HG02885 (cell line): ENCODE measurements around the gene BDKRB1.

ENCODE experiments used
- ATAC-seq: cut with Tn5 transposase; IDR thresholded peaks from one replicate; pipeline ENCODE4 v1.9.1; 2021; ENCODE audit warnings: mild to moderate bottlenecking; ENCODE audit not compliant: unreplicated experiment, poor library complexity

The BDKRB1 gene

DNA sequence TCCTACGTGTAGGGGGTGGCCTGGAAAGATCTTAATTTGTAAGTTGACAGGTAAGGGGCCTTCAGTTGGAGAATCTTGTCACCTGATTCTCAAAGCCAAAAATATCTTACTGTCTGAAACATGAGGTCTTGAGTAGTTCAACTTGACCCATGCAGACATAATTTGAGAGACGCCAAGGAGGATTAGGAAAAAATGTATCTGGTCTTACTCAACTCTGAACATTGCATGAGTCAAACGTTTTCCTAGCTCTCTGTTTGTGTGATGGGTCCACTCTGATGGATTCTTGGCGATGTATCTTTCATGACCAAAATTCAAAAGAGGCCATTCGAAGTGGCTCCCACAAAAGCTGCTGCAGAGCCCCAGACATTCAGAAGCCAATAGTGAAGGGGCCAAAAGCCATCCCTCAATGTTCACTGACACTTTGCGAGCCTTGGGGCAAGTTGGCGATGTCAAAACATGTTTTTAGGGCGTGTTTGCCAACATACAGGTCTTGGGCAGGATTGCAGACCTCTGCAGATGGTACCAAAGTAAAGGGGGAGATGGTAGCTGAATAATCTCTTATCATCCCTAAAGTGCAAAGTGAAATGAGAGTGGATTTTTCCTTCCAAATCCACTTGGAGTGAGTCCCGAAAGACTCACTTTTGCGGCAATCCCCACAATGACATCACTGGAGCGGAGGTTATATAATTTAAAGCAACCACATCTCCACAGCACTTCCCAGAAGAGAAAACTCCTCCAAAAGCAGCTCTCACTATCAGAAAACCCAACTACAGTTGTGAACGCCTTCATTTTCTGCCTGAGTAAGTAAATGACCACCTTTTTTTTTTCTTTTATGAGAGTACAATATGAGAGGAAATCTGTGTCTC is at the start of gene BDKRB1:
TSS of gene BDKRB1 (plus strand) at position 710 of the 866 bp plus-strand sequence. CDS start 7,473 bp downstream, outside the sequence.
- ATAC-seq = no peak

DNA sequence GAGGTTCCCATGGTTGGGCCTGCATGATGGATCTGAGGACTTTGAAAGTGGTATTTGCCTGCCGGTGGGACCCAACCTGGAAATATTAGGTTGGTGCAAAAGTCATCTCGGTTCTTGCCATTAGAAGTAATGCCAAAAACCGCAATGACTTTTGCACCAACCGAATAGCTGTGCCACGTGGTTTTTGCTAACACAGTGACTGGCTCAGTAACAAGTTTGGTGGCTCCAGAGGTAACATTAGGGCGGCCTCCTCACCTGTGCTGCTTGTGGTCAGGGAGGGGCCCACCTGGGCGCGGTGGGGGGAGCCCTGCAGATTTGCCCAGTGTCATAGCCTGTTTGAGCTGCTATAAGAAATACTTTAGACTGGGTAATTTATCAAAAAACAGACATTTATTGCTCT is 49.5 kb upstream of the BDKRB1 start:
- ATAC-seq = no peak

DNA sequence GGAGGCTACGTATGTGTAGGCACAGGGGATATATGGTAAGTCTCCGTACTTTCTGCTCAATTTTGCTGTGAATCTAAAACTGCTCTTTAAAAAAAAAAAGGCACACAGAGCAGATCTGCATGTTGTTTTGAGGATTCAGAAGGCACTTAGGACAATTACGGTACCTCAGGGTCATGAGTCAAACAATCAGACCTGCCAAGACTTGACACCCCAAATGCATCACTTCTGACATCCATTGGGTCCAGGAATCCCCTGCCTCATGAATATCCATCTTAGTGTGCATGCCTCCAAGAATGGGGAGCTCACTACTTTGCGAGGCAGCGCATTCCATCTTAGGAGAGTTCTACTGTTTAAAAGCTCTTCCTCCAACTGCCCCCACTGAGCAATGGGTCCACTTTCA is 48.3 kb upstream of the BDKRB1 start:
- ATAC-seq = no peak

DNA sequence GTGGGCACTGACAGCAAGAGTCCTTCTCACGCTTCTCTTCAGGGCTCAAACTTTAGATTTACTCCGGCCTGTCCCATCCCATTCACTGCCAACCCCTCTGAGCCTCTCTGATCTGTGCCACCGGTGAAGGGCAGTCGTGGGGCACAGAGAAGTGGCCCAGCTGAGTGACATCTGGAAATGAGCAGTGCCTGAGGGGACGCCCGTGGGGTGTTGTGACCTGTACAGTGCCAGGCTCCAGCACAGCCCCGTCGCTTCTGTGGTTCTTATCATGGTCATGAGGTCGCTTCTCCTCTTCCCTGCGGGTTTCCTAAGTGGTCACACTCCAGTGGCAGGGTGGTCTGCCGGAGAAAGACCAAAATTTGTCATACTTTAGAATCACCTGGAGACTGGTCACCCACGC is 47.3 kb upstream of the BDKRB1 start:
- ATAC-seq = no peak

DNA sequence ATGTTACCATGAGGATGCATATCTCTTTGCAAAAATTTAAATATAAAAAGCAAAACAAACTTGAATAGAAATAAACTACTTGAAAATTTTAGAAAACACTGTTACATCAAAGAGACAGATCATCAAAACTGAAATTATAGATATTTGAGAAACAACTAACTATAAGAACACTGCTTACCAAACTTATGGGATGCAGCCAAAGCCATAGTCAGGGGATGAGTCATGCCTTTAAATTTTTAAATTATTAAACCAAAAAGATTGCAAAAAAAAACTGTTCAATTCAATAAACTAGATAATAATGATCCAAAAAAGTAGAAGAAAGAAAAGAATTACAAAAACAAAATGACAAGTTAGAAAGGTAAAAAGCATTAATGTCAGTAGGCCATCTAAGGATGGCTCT is 43.9 kb upstream of the BDKRB1 start:
- ATAC-seq = no peak

DNA sequence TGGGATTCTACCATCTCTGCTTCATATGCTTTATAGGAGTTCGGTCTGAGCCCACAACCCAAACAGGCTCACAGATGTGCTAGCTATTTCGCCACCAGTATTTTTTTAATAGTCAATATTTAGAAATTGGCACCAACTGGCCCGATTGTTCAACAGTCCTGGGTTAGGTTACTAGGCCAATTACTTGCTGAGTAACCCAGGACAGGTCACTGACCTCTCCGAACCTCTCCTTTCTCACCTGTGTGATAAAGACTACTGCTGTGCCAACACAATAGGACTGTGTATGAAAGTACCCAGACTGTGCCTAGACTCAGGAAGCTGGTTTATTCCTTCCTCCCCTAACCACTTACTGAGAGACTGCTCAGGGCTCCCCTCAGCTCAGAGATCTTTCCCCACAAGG is 43.1 kb upstream of the BDKRB1 start:
- ATAC-seq = no peak

DNA sequence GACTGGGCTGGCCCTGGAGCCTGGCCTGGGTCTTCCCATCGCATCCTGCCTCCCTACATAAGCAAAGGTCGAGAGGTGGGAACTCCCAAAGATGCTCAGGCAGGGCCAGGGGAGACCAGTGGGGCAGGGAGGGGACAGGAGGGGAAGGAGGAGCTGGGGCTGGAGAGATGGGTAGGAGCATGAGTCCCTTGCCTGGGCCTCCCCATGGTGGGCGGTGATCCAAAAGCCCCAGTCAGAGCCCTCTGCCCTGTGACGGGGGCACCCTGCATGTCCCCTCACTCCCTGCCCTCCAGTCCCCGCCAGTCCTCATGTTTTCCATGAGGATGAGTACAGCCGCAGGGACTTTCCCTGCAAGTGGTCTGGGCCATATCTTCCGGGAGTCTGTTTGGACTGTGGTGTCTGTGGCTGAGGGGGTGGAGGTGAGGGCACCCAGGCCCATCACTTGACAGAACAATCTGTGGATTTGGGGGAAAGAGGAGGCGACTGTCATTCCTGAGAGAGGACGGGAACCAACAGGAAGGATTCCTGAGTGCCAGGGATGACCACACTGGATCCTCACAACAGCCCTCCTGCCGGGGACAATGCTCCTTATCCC is 42.0 kb upstream of the BDKRB1 start:
- ATAC-seq = no peak

DNA sequence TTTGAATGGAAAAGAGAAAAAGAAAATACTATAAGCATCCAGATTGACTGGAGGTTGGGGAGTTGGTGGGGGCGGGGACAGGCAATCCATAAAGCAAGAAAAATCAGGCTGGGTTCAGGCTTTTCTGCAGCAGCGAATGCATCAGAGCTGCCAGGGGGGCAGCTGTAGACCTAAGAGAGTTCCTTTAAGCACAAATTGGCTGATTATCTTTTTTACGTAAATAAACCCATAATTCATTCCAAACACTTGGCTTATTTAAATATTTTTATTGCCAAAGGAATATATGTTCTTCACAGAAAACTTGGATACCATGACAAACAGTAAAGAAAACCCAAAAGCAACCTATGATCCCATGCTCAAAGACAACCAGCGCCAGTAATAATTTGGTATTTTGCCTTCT is 41.2 kb upstream of the BDKRB1 start:
- no peak for ATAC-seq

DNA sequence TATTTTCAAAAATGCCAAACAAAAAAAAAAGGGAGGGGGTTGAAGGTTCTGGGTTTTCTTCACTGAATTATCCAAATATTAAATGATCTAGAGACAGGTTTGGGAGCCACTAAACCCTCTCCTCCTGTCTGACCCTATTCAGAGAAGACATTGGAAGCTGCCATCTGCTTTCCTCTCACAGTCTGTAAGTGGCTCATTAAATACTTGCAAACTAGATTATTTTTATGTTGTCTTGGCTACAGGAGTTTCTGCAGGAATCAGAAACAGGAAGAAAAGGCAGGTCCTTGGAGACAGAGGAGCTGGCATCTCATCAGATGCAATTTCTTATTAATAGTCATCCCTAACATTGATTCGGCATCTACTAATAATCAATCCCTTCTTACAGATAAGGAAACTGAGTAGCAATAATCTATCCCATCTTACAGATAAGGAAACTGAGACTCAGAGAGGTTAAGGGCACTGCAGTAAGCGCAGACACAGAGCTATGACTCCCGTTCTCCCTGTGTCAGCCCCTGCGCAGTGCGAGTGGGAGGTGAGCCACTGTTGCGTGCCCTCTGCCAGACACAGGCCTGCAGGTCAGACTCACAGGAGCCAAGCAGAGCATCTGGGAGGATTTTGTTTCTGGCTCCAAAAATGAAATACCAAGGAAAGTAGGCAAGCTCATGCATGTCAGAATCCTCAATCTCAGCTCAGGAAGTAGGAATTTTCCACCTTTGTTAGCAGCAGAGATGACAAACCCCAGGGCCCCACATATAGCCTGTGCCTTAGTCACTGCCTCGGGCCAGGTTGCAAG is 40.4 kb upstream of the BDKRB1 start:
- no peak for ATAC-seq

DNA sequence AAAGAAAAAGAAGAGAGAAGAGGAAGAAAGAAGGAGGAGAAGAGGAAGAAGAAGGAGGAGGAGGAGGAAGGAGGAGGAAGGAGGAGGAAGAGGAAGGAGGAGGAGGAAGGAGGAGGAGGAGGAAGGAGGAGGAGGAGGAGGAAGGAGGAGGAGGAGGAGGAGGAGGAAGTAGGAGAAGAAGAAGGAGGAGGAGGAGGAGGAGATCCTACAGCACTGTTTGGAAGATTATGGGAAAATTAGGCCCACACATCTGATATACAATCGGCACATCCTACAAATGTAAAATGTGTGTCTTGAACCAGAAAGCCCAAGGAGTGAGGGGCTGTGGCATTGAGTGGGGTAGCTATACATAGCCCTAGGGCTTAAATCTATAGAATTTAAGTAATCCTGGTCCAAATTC is 39.4 kb upstream of the BDKRB1 start:
- no peak for ATAC-seq

DNA sequence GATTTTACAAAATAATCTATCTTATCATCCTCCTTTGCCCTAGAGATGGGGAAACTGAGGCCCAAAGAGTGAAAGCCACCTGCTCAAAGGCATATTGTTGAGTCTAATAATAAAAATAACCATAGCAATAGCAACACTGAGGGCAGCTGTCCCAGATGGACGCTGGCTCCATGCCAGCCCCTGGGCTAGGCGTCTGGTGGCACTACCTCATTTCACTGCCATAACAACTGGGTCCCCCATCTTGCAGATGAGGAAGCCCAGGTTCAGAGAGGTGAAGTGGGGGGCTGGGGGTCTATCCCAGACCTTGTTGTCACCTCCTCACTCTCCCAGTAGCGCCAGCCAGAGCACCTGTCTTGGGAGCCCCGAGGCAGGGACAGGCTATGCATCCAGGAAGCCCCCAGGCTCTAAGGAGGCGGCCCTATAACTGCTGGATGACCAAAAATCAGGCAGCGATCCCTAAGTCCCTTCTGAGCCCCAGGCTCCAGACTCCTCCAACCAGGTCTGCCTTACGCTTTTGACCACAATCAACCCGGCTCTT is 38.6 kb upstream of the BDKRB1 start:
- no peak for ATAC-seq

DNA sequence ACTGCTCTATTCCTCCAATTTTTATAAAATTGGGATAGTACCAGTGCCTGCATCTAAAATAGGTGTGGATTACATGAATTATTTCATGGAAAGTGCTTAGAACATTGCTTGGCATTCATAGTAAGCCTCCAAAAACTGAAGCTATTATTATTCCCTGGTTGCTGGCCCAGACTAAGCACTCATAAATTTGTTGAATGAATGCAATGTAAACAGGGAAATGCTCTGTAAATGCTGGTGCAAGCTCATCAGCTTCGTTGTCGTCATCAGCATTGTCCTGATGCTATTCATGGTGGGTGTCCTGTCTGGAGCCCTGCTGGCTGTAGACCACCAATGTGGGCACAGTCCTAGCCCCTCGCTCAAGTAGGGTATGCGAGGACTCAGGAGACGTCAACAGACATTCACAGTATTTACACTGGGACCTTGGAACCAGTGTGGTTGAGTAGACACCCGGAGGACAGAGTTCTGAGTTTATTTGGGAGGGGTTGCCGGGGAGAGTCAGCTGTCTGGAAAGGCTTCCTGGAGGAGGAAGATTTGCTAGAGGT is 34.8 kb upstream of the BDKRB1 start:
- ATAC-seq = no peak

DNA sequence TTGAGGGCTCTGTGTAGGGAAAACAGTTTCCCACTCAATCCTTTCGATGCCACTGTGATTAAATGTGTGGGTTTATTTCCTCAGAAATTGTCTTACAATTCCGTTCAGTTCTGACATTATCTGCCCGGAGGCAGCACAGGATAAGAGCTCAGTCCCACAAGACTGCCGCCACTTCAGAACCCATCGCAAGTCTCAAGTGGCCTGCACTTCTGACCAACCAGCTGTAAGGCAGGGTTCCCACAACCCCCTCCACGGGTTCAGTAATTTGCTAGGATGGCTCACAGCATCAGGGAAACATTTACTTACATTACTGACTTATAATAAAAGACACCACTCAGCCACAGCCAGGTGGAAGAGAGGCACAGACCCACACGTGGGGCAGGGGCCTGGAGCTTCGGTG is 34.2 kb upstream of the BDKRB1 start:
- ATAC-seq = no peak

DNA sequence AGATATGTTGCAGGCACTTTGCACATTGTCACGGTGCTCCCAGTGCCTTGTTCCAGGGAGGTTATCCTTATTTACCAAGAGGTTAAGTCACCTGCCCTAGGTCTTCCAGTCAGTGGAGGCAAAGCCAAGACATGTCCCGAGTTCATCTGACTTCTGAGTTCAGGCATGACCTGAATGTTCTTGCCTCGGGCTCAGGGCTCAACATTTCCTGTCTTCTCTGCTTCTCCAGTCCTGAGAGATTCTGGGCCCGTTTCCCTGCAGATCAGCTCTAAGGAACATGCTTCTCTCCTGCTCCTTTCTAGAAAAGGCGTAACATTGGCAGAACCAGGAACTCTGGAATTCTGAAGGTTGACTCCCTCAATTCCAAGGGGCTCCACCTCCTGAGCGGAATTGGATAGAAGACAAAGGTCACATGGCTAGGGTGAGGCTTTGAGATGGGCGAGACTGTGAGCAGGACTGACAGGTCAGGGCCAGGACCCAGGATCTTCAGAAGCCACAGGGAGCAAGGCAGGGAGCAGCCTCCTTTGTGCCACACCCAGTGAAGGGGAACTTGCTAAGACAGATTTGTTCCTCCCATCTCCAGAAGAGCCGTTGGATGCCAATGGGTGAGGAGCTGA is 31.4 kb upstream of the BDKRB1 start:
- no peak for ATAC-seq

DNA sequence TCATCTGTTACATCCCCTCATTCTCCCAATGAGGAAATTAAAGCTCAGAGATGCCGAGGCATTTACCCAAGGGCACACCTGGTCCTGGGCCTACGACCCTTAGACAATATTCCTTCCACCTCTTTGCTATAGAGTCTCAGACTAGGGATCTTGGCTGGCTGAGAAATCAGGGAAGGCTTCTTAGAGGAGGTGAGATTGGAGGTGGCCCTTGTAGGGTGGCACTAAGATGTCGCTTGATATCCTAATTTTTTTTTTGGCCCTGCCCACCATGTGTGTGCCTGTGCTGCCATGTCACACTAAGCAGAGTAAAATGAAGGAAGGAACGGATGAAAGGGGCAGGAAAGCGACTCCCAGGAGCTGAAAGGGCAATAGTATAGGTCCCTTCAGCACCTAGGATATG is 30.8 kb upstream of the BDKRB1 start:
- ATAC-seq = no peak

DNA sequence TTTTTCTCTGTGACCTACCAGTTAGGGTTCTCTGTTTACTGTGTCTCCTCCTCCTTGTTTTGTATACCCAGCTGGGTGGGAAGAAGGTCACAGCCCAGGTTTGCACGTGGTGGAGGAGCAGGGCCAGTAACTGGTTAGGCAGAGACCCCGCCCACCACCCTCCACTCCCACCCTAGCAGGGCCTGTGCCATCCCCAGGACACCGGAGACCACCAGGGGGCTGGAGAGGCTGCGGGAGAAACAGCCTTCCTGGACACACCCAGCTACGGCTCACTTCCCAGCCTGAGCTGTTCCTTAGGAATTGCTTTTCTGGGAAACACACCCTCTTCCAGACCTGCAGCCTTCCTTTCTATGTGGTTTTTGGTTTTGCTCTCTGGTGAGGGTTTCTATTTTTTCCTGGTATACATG is 30.3 kb upstream of the BDKRB1 start:
- ATAC-seq = no peak

DNA sequence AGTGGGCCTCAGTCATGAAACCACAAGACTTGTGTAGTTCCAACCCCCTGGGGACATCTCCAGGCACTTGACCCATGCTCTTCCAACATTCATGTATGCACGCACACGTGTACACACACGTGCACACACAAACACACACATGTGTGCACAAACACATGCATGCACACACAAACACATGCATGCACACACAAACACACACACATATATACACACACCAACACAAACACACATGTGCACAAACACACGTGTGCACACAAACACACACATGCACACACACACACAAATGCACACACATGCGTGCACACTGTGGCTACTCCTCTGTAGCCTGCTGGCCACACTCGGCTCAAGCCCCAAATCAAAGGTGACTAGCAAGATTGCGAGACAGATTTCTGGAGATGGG is 28.6 kb upstream of the BDKRB1 start:
- ATAC-seq = no peak

DNA sequence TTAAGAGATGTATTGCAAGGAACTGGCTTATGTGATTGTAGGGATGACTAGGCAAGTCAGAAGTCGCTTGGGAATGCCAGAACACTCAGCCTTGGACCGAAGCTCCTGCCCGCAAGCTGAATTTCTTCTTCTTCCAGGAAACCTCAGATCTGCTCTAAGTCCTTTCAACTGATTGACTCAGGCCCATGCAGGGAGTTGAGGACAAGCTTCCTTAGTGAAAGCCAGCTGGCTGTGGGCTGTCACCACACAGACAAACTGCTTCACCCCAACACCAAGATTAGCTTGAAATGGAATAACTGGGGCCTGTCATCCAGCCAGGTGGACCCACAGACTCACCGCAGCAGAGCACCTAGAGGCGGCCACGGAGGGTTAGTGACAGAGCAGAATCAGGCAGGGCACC is 26.7 kb upstream of the BDKRB1 start:
- ATAC-seq = no peak

DNA sequence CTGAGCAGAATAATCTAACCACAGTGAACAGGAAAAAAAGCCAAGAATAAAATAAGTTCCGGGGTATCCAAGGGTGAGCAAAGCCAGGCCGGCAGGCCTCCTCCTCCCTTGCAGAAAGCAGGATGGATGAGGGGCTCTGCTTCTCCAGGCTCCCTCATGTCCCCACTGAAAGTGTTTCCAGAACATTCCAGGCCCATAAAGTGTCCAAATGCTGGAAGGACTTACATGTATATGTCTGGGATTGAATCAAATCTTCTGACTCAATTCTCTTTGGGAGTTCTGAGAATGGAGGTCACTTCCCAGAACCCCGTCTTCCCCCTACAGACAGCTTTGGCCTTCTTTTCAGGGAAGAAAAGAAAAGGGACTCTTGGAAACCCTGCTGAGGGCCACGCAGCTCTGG is 25.0 kb upstream of the BDKRB1 start:
- no peak for ATAC-seq

DNA sequence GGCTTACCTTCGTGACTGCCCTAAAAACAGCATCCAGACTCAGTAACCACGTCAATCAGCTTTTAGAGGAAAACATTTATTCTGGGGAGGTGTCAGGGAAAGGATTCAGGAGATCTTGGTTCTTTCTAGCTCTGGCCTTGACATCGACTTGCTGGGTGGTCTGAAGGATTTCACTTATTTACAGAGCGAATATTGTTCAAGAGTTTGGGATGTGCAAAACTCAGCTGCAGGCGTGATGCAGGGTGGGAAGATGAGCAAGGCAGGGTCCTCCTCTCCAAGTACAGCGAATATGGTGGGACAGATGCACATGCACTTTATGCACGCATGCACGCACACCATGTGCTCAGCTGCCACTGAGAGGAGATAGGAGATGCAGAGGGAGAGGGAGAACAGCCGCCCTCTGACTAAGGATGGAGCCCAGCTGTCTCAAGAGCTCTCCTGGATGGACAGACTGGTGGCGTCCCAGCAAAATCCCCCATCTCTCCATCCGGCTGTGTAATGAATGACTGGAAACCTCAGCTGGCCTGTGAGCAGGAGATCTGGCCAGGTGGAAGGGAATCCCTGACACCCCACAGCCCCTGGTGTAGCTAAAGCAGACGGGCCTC is 24.4 kb upstream of the BDKRB1 start:
- no peak for ATAC-seq
